Measurements from ENCODE around the gene ZKSCAN5. TPM values are rescaled to one million over a fixed set of nuclear protein-coding genes. Genes with fewer than 3 reads are reported as not detected.
"Not testable (repeated sequence)": the region's sequence is repeated elsewhere in the genome, so short reads cannot be mapped to it uniquely, and the experiment has no call there.

ZKSCAN5 gene
- total and polyA plus RNA-seq, 3 experiments from 2014 or later: 5.0 to 8.4 (median 8.4) TPM

DNA sequence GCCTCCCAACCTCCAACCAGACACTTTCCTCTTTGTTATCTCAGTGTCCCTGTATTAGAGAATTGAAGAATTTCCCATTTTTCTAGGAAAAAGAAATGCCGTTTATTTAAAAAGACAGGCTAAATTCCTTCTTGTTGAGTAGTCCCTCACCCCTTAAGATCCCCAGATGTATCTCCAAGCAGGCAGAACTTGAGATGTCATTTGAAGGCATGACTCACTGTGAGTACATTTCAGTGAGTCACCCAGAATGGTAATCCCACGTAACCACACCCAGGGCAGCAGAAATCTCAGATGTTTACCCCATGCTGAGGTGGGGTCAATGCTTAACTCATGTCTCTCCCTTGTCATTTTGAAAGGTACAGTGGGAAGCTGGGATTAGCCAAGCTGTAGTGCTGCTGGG is 58.4 kb downstream of the ZKSCAN5 start:
- Mint-ChIP-seq H3K27me3 (peaks cover 0 to 2% of the 10 kb centered on the region in 2 donors), H3K4me3 (peak overlapping the region in 2 of 7 donors; percentile 18 to 46), H3K27ac (peak overlapping the region in 5 of 8 donors; percentile 3 to 97 (median 57)), H3K9me3 (no peaks in the 10 kb centered on the region), H3K4me1 (peaks cover 43 to 67% (median 55%) of the 10 kb centered on the region in 3 donors), H3K36me3 (peaks cover 0 to 75% (median 28%) of the 10 kb centered on the region in 3 donors)
- POLR2A ChIA-PET: no interaction called here
- Histone ChIP-seq H3K36me3 (ENCODE audit: insufficient read depth, low read length) (peaks cover 52% of the 10 kb centered on the region), H3K9me3 (ENCODE audit: low read length) (no peaks in the 10 kb centered on the region), H3K4me3 (ENCODE audit: low read length) (no peak overlapping the region), H3K4me1 (ENCODE audit: insufficient read depth, low read length) (peaks cover 18% of the 10 kb centered on the region), H3K27me3 (ENCODE audit: insufficient read depth, low read length, poor library complexity, severe bottlenecking) (no peaks in the 10 kb centered on the region), H3K27ac (ENCODE audit: low read depth, low read length) (no peak overlapping the region)
- DNase-seq: peak in 1 of 5 donors; percentile 49
- CTCF ChIA-PET: no interaction called here

DNA sequence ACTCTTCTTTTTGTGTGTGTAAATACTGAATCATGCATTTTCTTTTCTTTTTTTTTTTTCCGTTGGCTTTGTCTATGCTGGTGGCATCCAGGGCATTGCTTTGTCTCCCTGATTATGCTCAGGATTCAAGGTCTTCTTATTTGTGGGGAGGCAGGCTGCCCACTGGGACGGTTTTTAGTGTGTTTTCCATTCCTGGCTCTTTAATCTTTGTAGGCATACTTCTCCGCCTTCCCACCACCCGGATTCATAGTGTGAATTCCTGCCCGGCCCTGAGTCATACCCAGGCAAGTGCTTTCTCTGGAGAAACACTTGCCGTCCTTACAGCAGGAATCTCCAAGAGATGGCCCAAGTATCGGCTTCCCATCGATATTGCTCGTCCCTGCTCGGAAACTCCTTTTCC is 59.2 kb downstream of the ZKSCAN5 start:
- Histone ChIP-seq H3K36me3 (ENCODE audit: insufficient read depth, low read length) (peaks cover 52% of the 10 kb centered on the region), H3K27me3 (ENCODE audit: insufficient read depth, low read length, poor library complexity, severe bottlenecking) (no peaks in the 10 kb centered on the region), H3K27ac (ENCODE audit: low read depth, low read length) (no peak overlapping the region), H3K4me1 (ENCODE audit: insufficient read depth, low read length) (peaks cover 18% of the 10 kb centered on the region), H3K9me3 (ENCODE audit: low read length) (no peaks in the 10 kb centered on the region), H3K4me3 (ENCODE audit: low read length) (no peak overlapping the region)
- Mint-ChIP-seq H3K4me1 (peaks cover 38 to 62% (median 52%) of the 10 kb centered on the region in 3 donors), H3K27ac (peak overlapping the region in 4 of 8 donors; percentile 13 to 70 (median 20)), H3K4me3 (peak overlapping the region in 1 of 7 donors; percentile 13), H3K9me3 (no peaks in the 10 kb centered on the region), H3K36me3 (peaks cover 0 to 70% (median 25%) of the 10 kb centered on the region in 3 donors), H3K27me3 (peaks cover 0 to 2% of the 10 kb centered on the region in 2 donors)
- ChIA-PET CTCF (no interaction called here), POLR2A (no interaction called here)
- DNase-seq: no peak

DNA sequence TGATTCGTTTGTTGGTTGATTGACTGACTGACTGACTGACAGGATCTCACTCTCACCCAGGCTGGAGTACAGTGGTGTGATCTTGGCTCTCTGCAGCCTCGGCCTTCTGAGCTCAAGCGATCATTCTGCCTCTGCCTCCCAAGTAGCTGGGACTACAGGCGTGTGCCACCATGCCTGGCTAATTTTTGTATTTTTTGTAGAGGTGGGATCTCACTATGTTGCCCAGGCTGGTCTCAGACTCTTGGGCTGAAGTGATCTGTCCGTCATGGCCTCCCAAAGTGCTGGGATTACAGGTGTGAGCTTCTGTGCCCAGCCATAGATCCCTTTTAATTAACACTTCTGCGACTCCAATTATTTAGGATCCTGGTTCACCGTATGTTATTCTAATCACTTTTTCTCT is 64.3 kb downstream of the ZKSCAN5 start:
- H3K27ac ChIP-seq (ENCODE audit: low read depth, low read length); H3K9me3 Mint-ChIP-seq; H3K9me3 ChIP-seq (ENCODE audit: low read length); POLR2A ChIA-PET; H3K4me3 Mint-ChIP-seq; DNase-seq; H3K27me3 Mint-ChIP-seq; H3K4me3 ChIP-seq (ENCODE audit: low read length); H3K27me3 ChIP-seq (ENCODE audit: insufficient read depth, low read length, poor library complexity, severe bottlenecking); H3K4me1 ChIP-seq (ENCODE audit: insufficient read depth, low read length): not testable (repeated sequence)
- H3K36me3 ChIP-seq (ENCODE audit: insufficient read depth, low read length): peaks cover 32% of the 10 kb centered on the region
- peaks cover 21 to 28% (median 26%) of the 10 kb centered on the region in 3 donors for H3K4me1 Mint-ChIP-seq
- peak overlapping the region in 1 of 8 donors; percentile 43 for H3K27ac Mint-ChIP-seq
- H3K36me3 Mint-ChIP-seq: peaks cover 0 to 81% (median 27%) of the 10 kb centered on the region in 3 donors
- CTCF ChIA-PET: interaction anchor here (0.7 kb wide), 1 partner anchor 9 kb away, joined by 3 read pairs; no protein-coding TSS in a partner anchor

DNA sequence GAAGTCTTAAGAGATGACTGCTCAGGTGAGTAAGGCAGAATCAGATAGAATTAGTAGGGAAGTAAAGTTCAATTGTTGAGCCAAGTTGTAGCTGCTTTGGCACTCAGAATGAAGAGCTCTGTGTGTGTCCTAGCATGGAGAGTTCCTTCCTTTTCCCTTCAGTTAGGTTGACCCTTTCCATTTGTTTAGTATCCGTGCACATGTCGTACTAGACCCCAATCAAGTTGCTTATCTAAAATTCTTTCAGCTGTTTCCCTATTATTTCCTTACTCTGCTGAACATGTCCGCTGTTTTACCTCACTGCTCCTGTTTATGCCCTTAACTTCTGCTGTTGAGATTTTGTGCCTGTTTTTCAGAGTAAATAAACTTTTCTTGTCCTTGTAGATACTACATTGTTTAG is 67.3 kb downstream of the ZKSCAN5 start:
- no peak overlapping the region for H3K4me3 ChIP-seq (ENCODE audit: low read length)
- Mint-ChIP-seq H3K27ac (peak overlapping the region in 3 of 8 donors; percentile 5 to 85 (median 56)), H3K4me3 (no peak overlapping the region), H3K36me3 (peaks cover 0 to 62% (median 14%) of the 10 kb centered on the region in 3 donors), H3K4me1 (peaks cover 5 to 7% (median 6%) of the 10 kb centered on the region in 3 donors), H3K9me3 (no peaks in the 10 kb centered on the region), H3K27me3 (no peaks in the 10 kb centered on the region)
- no peaks in the 10 kb centered on the region for H3K9me3 ChIP-seq (ENCODE audit: low read length)
- H3K27ac ChIP-seq (ENCODE audit: low read depth, low read length): no peak overlapping the region
- no peaks in the 10 kb centered on the region for H3K27me3 ChIP-seq (ENCODE audit: insufficient read depth, low read length, poor library complexity, severe bottlenecking)
- POLR2A ChIA-PET: no interaction called here
- CTCF ChIA-PET: interaction anchor here (1.1 kb wide), 1 partner anchor 13 kb away, joined by 3 read pairs; no protein-coding TSS in a partner anchor
- peaks cover 9% of the 10 kb centered on the region for H3K36me3 ChIP-seq (ENCODE audit: insufficient read depth, low read length)
- H3K4me1 ChIP-seq (ENCODE audit: insufficient read depth, low read length): no peaks in the 10 kb centered on the region
- no peak for DNase-seq

DNA sequence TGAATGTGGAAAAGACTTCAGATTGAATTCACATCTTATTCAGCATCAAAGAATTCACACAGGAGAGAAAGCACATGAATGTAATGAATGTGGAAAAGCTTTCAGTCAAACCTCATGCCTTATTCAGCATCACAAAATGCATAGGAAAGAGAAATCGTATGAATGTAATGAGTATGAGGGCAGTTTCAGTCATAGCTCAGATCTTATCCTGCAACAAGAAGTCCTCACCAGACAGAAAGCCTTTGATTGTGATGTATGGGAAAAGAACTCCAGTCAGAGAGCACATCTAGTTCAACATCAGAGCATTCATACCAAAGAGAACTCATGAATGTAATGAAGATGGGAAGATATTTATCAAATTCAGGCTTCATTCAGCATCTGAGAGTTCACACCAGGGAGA is 68.8 kb downstream of the ZKSCAN5 start:
- H3K4me1 ChIP-seq (ENCODE audit: insufficient read depth, low read length): no peaks in the 10 kb centered on the region
- Mint-ChIP-seq H3K4me3 (no peak overlapping the region), H3K36me3 (peaks cover 0 to 55% (median 14%) of the 10 kb centered on the region in 3 donors)

DNA sequence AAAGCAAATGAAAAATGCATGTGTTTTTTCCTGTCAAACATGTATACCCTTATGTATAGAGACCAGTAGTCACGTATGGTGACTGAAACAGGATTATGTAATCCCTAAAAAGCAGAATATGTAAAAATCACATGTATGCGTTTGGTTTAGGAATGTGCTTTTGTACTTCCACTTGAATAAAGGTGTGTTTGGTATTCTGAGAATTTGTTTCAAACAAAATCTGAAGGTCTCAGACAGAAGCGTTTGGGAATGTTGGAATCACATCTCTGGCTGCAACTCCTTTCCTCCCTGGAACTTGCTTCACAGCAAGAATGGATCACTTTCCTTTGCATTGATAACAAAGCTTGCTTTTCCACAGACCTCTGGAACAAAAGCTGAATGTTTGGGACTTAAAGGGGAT is 71.8 kb downstream of the ZKSCAN5 start:
- Histone ChIP-seq H3K27ac (ENCODE audit: low read depth, low read length) (no peak overlapping the region), H3K4me1 (ENCODE audit: insufficient read depth, low read length) (peaks cover 11% of the 10 kb centered on the region), H3K36me3 (ENCODE audit: insufficient read depth, low read length) (peaks cover 7% of the 10 kb centered on the region), H3K27me3 (ENCODE audit: insufficient read depth, low read length, poor library complexity, severe bottlenecking) (no peaks in the 10 kb centered on the region), H3K4me3 (ENCODE audit: low read length) (no peak overlapping the region), H3K9me3 (ENCODE audit: low read length) (no peaks in the 10 kb centered on the region)
- Mint-ChIP-seq H3K36me3 (peaks cover 0 to 32% (median 10%) of the 10 kb centered on the region in 3 donors), H3K27ac (no peak overlapping the region), H3K4me1 (peaks cover 9 to 18% (median 15%) of the 10 kb centered on the region in 3 donors), H3K4me3 (peak overlapping the region in 1 of 7 donors; percentile 22), H3K27me3 (no peaks in the 10 kb centered on the region), H3K9me3 (no peaks in the 10 kb centered on the region)
- no peak for DNase-seq
- CTCF ChIA-PET: no interaction called here
- POLR2A ChIA-PET: no interaction called here

More for the DNA sequence above, 68.8 kb downstream of the ZKSCAN5 start:
- no peak overlapping the region for H3K4me3 ChIP-seq (ENCODE audit: low read length)
- DNase-seq: no peak
- no peaks in the 10 kb centered on the region for H3K27me3 ChIP-seq (ENCODE audit: insufficient read depth, low read length, poor library complexity, severe bottlenecking)
- ChIA-PET CTCF (no interaction called here), POLR2A (no interaction called here)
- Mint-ChIP-seq H3K9me3 (no peaks in the 10 kb centered on the region), H3K27me3 (no peaks in the 10 kb centered on the region), H3K4me1 (peaks cover 5 to 7% (median 6%) of the 10 kb centered on the region in 3 donors), H3K27ac (peak overlapping the region in 2 of 8 donors; percentile 51 to 72)
- peaks cover 9% of the 10 kb centered on the region for H3K36me3 ChIP-seq (ENCODE audit: insufficient read depth, low read length)
- no peak overlapping the region for H3K27ac ChIP-seq (ENCODE audit: low read depth, low read length)
- H3K9me3 ChIP-seq (ENCODE audit: low read length): no peaks in the 10 kb centered on the region

DNA sequence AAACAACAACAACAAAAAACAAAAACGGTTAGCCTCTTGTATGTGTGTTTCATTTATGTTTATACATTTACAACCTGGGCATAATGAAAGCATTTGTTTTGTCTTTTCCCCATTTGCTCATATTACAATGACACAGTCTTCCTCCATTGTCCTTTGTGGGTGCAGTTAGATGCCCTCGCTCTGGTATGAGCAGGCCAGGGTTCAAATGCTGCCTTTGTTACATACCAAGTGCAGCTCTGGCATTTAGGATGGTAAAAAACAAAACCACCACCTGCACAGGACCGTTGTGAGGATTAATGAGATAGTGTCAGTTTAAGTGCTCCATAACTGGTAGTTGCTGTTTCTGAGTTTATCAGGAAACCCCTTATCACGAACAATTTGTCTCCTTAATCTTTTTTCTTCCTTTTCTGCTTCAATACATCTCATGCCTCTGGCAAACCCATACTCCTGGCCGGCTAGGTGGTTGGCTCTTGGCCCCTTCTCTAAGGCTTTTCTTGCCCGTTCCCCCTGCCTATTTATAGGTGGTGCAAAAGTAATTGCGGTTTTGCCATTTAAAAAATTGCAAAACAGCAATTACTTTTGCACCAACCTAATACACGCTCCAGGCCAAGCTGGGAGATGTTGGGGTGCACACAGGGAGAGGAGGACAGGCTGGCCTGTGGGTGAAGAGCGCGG is 75.0 kb downstream of the ZKSCAN5 start:
- peak overlapping the region; percentile 81 for H3K4me3 ChIP-seq (ENCODE audit: low read length)
- no peaks in the 10 kb centered on the region for H3K9me3 ChIP-seq (ENCODE audit: low read length)
- no peaks in the 10 kb centered on the region for H3K27me3 Mint-ChIP-seq
- DNase-seq: no peak
- H3K4me1 ChIP-seq (ENCODE audit: insufficient read depth, low read length): peaks cover 11% of the 10 kb centered on the region
- peak overlapping the region; percentile 10 to 81 (median 61) for H3K27ac Mint-ChIP-seq
- H3K36me3 ChIP-seq (ENCODE audit: insufficient read depth, low read length): no peaks in the 10 kb centered on the region
- peak overlapping the region; percentile 83 to 96 (median 94) for H3K4me3 Mint-ChIP-seq
- peaks cover 10 to 20% (median 17%) of the 10 kb centered on the region in 3 donors for H3K4me1 Mint-ChIP-seq
- no peak overlapping the region for H3K27ac ChIP-seq (ENCODE audit: low read depth, low read length)
- POLR2A ChIA-PET: interaction anchor here (0.6 to 0.7 kb wide), 2 partner anchors 21 to 855 kb away, joined by 3 to 4 read pairs; partner anchors contain the start of gene ZNF655
- CTCF ChIA-PET: interaction anchor here (1.2 to 1.6 kb wide), 2 partner anchors 45 to 75 kb away, joined by 3 to 4 read pairs; partner anchors contain the start of gene ZKSCAN5
- no peaks in the 10 kb centered on the region for H3K9me3 Mint-ChIP-seq
- H3K27me3 ChIP-seq (ENCODE audit: insufficient read depth, low read length, poor library complexity, severe bottlenecking): no peaks in the 10 kb centered on the region
- peaks cover 0 to 4% (median 0%) of the 10 kb centered on the region in 3 donors for H3K36me3 Mint-ChIP-seq

All from CD8-positive, alpha-beta memory T cell (primary cell).